HEK293 (cell line): Measurements from ENCODE around the gene MTURN.

Experiments used
- CTCF ChIA-PET: fragments of 350-600 bp; formaldehyde crosslinking; extraction: SDS; loops from one replicate; lab custom pipeline; 2021; ENCODE audit warnings: antibody characterized with exemption; lab: Yijun Ruan, JAX
- POLR2A ChIA-PET: fragments of 300-600 bp; formaldehyde crosslinking; extraction: SDS; loops from one replicate; lab custom pipeline; 2020; ENCODE audit warnings: antibody characterized with exemption, inconsistent platforms; lab: Yijun Ruan, JAX
- H3K27ac ChIP-seq: fragments of 200-500 bp; sonication (Bioruptor generic); 2 replicates; pipeline ENCODE4 v1.5.1; 2014; ENCODE audit warnings: low read depth, low read length, control low read depth, inconsistent platforms; ENCODE audit errors: extremely low read depth
- H3K36me3 ChIP-seq, 2 experiments: fragments of 200-500 bp in 1 of 2; sonication (Bioruptor generic) in 1 of 2; 1 replicate in 1 of 2; 2 replicates in 1 of 2; pipeline ENCODE4 v1.5.1; 2014 to 2017; ENCODE audit warnings: inconsistent platforms in 2 of 2, low read length in 2 of 2; ENCODE audit not compliant: control insufficient read depth in 2 of 2, insufficient read depth in 1 of 2
- H3K4me1 ChIP-seq: fragments of 200-500 bp; sonication (Bioruptor generic); 2 replicates; pipeline ENCODE4 v1.5.1; 2014; ENCODE audit warnings: mild to moderate bottlenecking, low read length, inconsistent platforms; ENCODE audit not compliant: control insufficient read depth, insufficient read depth
- H3K4me3 ChIP-seq: 2 replicates; pipeline ENCODE4 v1.5.1; 2011; ENCODE audit warnings: low read depth, mild to moderate bottlenecking, control low read depth, low read length, moderate library complexity
- H3K9me3 ChIP-seq: fragments of 200-500 bp; sonication (Bioruptor generic); 2 replicates; pipeline ENCODE4 v1.5.1; 2014; ENCODE audit warnings: low read depth, low read length, inconsistent platforms; ENCODE audit not compliant: control insufficient read depth, insufficient read depth
- CTCF ChIP-seq: fragments of 450-650 bp; formaldehyde crosslinking; IDR thresholded peaks from 2 replicates; pipeline ENCODE4 v1.5.1; 2016; ENCODE audit warnings: missing biosample characterization, missing genetic modification characterization
- KLF7 ChIP-seq: fragments of 450-650 bp; formaldehyde crosslinking; IDR thresholded peaks from 2 replicates; pipeline ENCODE4 v1.5.1; 2016; ENCODE audit warnings: missing biosample characterization, missing genetic modification characterization, borderline replicate concordance
- KLF9 ChIP-seq: fragments of 450-650 bp; formaldehyde crosslinking; IDR thresholded peaks from 2 replicates; pipeline ENCODE4 v1.5.1; 2016; ENCODE audit warnings: missing biosample characterization, missing genetic modification characterization, low read depth
- PBX3 ChIP-seq: sonication (generic); formaldehyde crosslinking; IDR thresholded peaks from 2 replicates; pipeline ENCODE4 v1.8.1; 2022; ENCODE audit warnings: mild to moderate bottlenecking, moderate library complexity, missing genetic modification reagents
- PRDM10 ChIP-seq: fragments of 450-650 bp; formaldehyde crosslinking; IDR thresholded peaks from 2 replicates; pipeline ENCODE4 v1.5.1; 2016; ENCODE audit warnings: missing biosample characterization, missing genetic modification characterization
- ZBTB10 ChIP-seq: fragments of 450-650 bp; formaldehyde crosslinking; IDR thresholded peaks from 2 replicates; pipeline ENCODE4 v1.5.1; 2016; ENCODE audit warnings: missing biosample characterization, missing genetic modification characterization
- ZBTB44 ChIP-seq: fragments of 450-650 bp; IDR thresholded peaks from 2 replicates; pipeline ENCODE4 v1.5.1; 2018; ENCODE audit warnings: missing biosample characterization, mild to moderate bottlenecking, missing genetic modification characterization
- ZBTB48 ChIP-seq: fragments of 450-650 bp; formaldehyde crosslinking; IDR thresholded peaks from 2 replicates; pipeline ENCODE4 v1.5.1; 2016; ENCODE audit warnings: missing biosample characterization, missing genetic modification characterization
- ZFP3 ChIP-seq: fragments of 450-650 bp; formaldehyde crosslinking; IDR thresholded peaks from 2 replicates; pipeline ENCODE4 v1.5.1; 2016; ENCODE audit warnings: low read depth, missing biosample characterization, missing genetic modification characterization
- ZNF146 ChIP-seq: fragments of 450-650 bp; formaldehyde crosslinking; IDR thresholded peaks from 2 replicates; pipeline ENCODE4 v1.5.1; 2016; ENCODE audit warnings: missing biosample characterization, missing genetic modification characterization
- ZNF2 ChIP-seq: fragments of 450-650 bp; formaldehyde crosslinking; IDR thresholded peaks from 2 replicates; pipeline ENCODE4 v1.5.1; 2016; ENCODE audit warnings: missing biosample characterization, missing genetic modification characterization
- ZNF223 ChIP-seq: fragments of 450-650 bp; formaldehyde crosslinking; IDR thresholded peaks from 2 replicates; pipeline ENCODE4 v1.5.1; 2016; ENCODE audit warnings: missing biosample characterization, missing genetic modification characterization
- ZNF292 ChIP-seq: fragments of 450-650 bp; formaldehyde crosslinking; IDR thresholded peaks from 2 replicates; pipeline ENCODE4 v1.5.1; 2016; ENCODE audit warnings: low read depth, missing biosample characterization, missing genetic modification characterization, borderline replicate concordance
- ZNF354C ChIP-seq: fragments of 450-650 bp; formaldehyde crosslinking; IDR thresholded peaks from 2 replicates; pipeline ENCODE4 v1.5.1; 2016; ENCODE audit warnings: missing biosample characterization, missing genetic modification characterization, low read depth, borderline replicate concordance
- ZNF394 ChIP-seq: fragments of 450-650 bp; formaldehyde crosslinking; IDR thresholded peaks from 2 replicates; pipeline ENCODE4 v1.5.1; 2016; ENCODE audit warnings: missing biosample characterization, missing genetic modification characterization, mild to moderate bottlenecking, moderate library complexity, borderline replicate concordance
- ZNF558 ChIP-seq: fragments of 450-650 bp; formaldehyde crosslinking; IDR thresholded peaks from 2 replicates; pipeline ENCODE4 v1.5.1; 2016; ENCODE audit warnings: missing biosample characterization, missing genetic modification characterization
- ZNF585B ChIP-seq: fragments of 450-650 bp; formaldehyde crosslinking; IDR thresholded peaks from 2 replicates; pipeline ENCODE4 v1.5.1; 2016; ENCODE audit warnings: missing biosample characterization, missing genetic modification characterization
- ZNF785 ChIP-seq: fragments of 450-650 bp; formaldehyde crosslinking; IDR thresholded peaks from 2 replicates; pipeline ENCODE4 v1.5.1; 2016; ENCODE audit warnings: missing biosample characterization, missing genetic modification characterization
- ZSCAN16 ChIP-seq: fragments of 450-650 bp; formaldehyde crosslinking; IDR thresholded peaks from 2 replicates; pipeline ENCODE4 v1.5.1; 2016; ENCODE audit warnings: missing biosample characterization, missing genetic modification characterization

MTURN gene

GRCh38 chr7:30177186-30177585 is 42.4 kb downstream of the MTURN start (continued):
- TF ChIP-seq ZBTB44 (tag by site-specific recombination) (no peak), ZNF223 (tag by site-specific recombination) (no peak), ZNF2 (tag by site-specific recombination) (no peak), KLF9 (tag by site-specific recombination) (no peak)

- ChIA-PET CTCF (interaction anchor here (0.6 kb wide), 1 partner anchor 16 kb away, joined by 5 read pairs; no protein-coding TSS in a partner anchor), POLR2A (no interaction called here)
- H3K9me3 ChIP-seq, result no peaks in the 10 kb centered on the region
- H3K27ac ChIP-seq, result no peak overlapping the region
- no peaks in the 10 kb centered on the region for H3K36me3 ChIP-seq
- H3K4me3 ChIP-seq, result no peak overlapping the region
- TF ChIP-seq CTCF (tag by site-specific recombination) (no peak), ZNF558 (tag by site-specific recombination) (no peak), ZNF585B (tag by site-specific recombination) (no peak), PBX3 (no peak), ZNF292 (no peak), ZBTB48 (tag by site-specific recombination) (no peak), ZNF785 (no peak), ZSCAN16 (tag by site-specific recombination) (no peak), ZNF394 (no peak), ZNF354C (tag by site-specific recombination) (no peak), KLF7 (tag by site-specific recombination) (no peak), PRDM10 (no peak), ZFP3 (tag by site-specific recombination) (no peak), ZNF146 (no peak), ZBTB10 (tag by site-specific recombination) (no peak)
- TF ChIP-seq, all 188 proteins: peak for 0
- peaks cover 2% of the 10 kb centered on the region; the same call in 1 of the 2 replicates for H3K4me1 ChIP-seq
These were observed 43.2 kb downstream of the MTURN start for GRCh38 chr7:30177965-30178364.
